Measurements from ENCODE around the gene PHAF1. TPM values are rescaled to one million over a fixed set of nuclear protein-coding genes. Genes with fewer than 3 reads are reported as not detected.

Gene PHAF1
- total and polyA plus RNA-seq, 2 of the 13 experiments (the other 11 are each of a cell fraction or from before 2014, with no cell fraction given) = 48.3 to 174 TPM

GRCh38 chr16:67180166-67180565 lies 70.4 kb downstream of the PHAF1 start:
- no peak for ATAC-seq
- Histone ChIP-seq H4K20me1 (ENCODE audit: insufficient read depth, low read length) (no peaks in the 10 kb centered on the region; the same call in 1 of the 2 replicates), H3K9me3 (ENCODE audit: low read length) (no peaks in the 10 kb centered on the region), H3K27me3 (ENCODE audit: control insufficient read depth in 1 of 2, insufficient read depth in 2 of 2, low read length in 2 of 2) (no peaks in the 10 kb centered on the region; a peak in 1 of 5 replicates), H3K79me2 (ENCODE audit: insufficient read depth, low read length) (no peaks in the 10 kb centered on the region), H3K4me1 (ENCODE audit: insufficient read depth, low read length) (peaks cover 40% of the 10 kb centered on the region), H3K27ac (ENCODE audit: extremely low read length, insufficient read depth, low read length) (no peak overlapping the region), H3K36me3 (replicated peaks in 1 of 2; ENCODE audit: control insufficient read depth in 1 of 2, insufficient read depth in 2 of 2, low read length in 2 of 2) (no peaks in the 10 kb centered on the region; a peak in 1 of 5 replicates), H2AFZ (ENCODE audit: low read length) (no peak overlapping the region), H3K4me3 (replicated peaks in 1 of 3; ENCODE audit: insufficient read depth in 1 of 3, low read depth in 2 of 3, low read length in 3 of 3) (no peak overlapping the region), H3K9ac (ENCODE audit: insufficient read depth, low read depth, low read length) (no peak overlapping the region), H3K4me2 (ENCODE audit: low read depth, low read length) (no peak overlapping the region)
- FAIRE-seq = no peak
- no peak for DNase-seq (ENCODE audit: low spot score)
- in situ Hi-C loops (cut with HindIII; ENCODE audit: extremely low pct_ligation_motif_present, low pct_unique_long_range_greater_than_20kb) (no loop called here), intact Hi-C loops (cut with micrococcal nuclease; ENCODE audit: unreplicated experiment) (no loop called here)
- POLR2A ChIA-PET = interaction anchor here (1.0 kb wide), 1 partner anchor 19 kb away, joined by 3 read pairs; no protein-coding TSS in a partner anchor
- no peak for TF ChIP-seq ARNTL (CRISPR knock-in tag; IDR thresholded peaks at IDR 0.05)
- no peak for TF ChIP-seq ZNF18 (CRISPR knock-in tag; IDR thresholded peaks at IDR 0.05; ENCODE audit: insufficient replicate concordance)
- TF ChIP-seq, protein P1, sequence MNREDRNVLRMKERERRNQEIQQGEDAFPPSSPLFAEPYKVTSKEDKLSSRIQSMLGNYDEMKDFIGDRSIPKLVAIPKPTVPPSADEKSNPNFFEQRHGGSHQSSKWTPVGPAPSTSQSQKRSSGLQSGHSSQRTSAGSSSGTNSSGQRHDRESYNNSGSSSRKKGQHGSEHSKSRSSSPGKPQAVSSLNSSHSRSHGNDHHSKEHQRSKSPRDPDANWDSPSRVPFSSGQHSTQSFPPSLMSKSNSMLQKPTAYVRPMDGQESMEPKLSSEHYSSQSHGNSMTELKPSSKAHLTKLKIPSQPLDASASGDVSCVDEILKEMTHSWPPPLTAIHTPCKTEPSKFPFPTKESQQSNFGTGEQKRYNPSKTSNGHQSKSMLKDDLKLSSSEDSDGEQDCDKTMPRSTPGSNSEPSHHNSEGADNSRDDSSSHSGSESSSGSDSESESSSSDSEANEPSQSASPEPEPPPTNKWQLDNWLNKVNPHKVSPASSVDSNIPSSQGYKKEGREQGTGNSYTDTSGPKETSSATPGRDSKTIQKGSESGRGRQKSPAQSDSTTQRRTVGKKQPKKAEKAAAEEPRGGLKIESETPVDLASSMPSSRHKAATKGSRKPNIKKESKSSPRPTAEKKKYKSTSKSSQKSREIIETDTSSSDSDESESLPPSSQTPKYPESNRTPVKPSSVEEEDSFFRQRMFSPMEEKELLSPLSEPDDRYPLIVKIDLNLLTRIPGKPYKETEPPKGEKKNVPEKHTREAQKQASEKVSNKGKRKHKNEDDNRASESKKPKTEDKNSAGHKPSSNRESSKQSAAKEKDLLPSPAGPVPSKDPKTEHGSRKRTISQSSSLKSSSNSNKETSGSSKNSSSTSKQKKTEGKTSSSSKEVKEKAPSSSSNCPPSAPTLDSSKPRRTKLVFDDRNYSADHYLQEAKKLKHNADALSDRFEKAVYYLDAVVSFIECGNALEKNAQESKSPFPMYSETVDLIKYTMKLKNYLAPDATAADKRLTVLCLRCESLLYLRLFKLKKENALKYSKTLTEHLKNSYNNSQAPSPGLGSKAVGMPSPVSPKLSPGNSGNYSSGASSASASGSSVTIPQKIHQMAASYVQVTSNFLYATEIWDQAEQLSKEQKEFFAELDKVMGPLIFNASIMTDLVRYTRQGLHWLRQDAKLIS (CRISPR knock-in tag; IDR thresholded peaks at IDR 0.05) = no peak
- no peak for TF ChIP-seq ZNF10 (CRISPR knock-in tag; IDR thresholded peaks at IDR 0.05; ENCODE audit: borderline replicate concordance, low read depth)
- TF ChIP-seq KLF11 (CRISPR knock-in tag; IDR thresholded peaks at IDR 0.05) = no peak
- TF ChIP-seq MTF1 (CRISPR knock-in tag; IDR thresholded peaks at IDR 0.05) = no peak
- no TSS peak for BruUV-seq (replicated peaks)
- CTCF ChIA-PET (ENCODE audit: low intra/inter-chr PET ratio, low total read pairs) = interaction anchor here (1.3 kb wide), 1 partner anchor 226 kb away, joined by 5 read pairs; no protein-coding TSS in a partner anchor
- WGBS (ENCODE audit: low lambda C conversion rate) = 82% methylated on average over 15 of the region's 16 CpGs

Measured in HepG2 (cell line).